ENCODE results near the gene SFXN5. TPM values are rescaled to one million over a fixed set of nuclear protein-coding genes. Genes with fewer than 3 reads are reported as not detected.
"Not testable (repeated sequence)": the region's sequence is repeated elsewhere in the genome, so short reads cannot be mapped to it uniquely, and the experiment has no call there.

The SFXN5 gene
- total RNA-seq, 6 experiments from 2014 or later = 33.1 to 73.4 (median 56.6) TPM

- intact Hi-C loops (cut with DNase I) = no loop called here
- H3K27ac ChIP-seq = peak overlapping the region in 2 of 3 donors; percentile 81 to 93
- H3K9me3 ChIP-seq = no peaks in the 10 kb centered on the region
- H3K36me3 ChIP-seq = peaks cover 0 to 7% (median 0%) of the 10 kb centered on the region in 4 donors
- no peaks in the 10 kb centered on the region for H3K27me3 ChIP-seq
- 23% methylated on average over 6 of the region's 7 CpGs for WGBS (ENCODE audit: insufficient coverage, low coverage, low lambda C conversion rate, missing lambda C conversion rate)
- ATAC-seq (no peak), DNase-seq (no peak)
- TF ChIP-seq CTCF (IDR thresholded peaks at IDR 0.05) (no peak), POLR2A (IDR thresholded peaks at IDR 0.05) (no peak)
- peak overlapping the region; percentile 78 to 99 (median 90) for H3K4me3 ChIP-seq
- H3K4me1 ChIP-seq = peaks cover 0 to 47% (median 21%) of the 10 kb centered on the region in 4 donors
Measured at GRCh38 chr2:73069041-73069854, 2.3 kb downstream of the SFXN5 start.

- peak overlapping the region in 1 of 3 donors; percentile 32 for H3K27ac ChIP-seq
- peaks cover 0 to 52% (median 24%) of the 10 kb centered on the region in 4 donors for H3K4me1 ChIP-seq
- H3K9me3 ChIP-seq = no peaks in the 10 kb centered on the region
- 50% methylated on average over 2 of the region's 2 CpGs for WGBS (ENCODE audit: insufficient coverage, low coverage, low lambda C conversion rate, missing lambda C conversion rate)
- DNase-seq (no peak), ATAC-seq (no peak)
- H3K36me3 ChIP-seq = peaks cover 0 to 7% (median 0%) of the 10 kb centered on the region in 4 donors
- no peaks in the 10 kb centered on the region for H3K27me3 ChIP-seq
- no peak for TF ChIP-seq POLR2A (IDR thresholded peaks at IDR 0.05)
- no peak for TF ChIP-seq CTCF (IDR thresholded peaks at IDR 0.05)
- peak overlapping the region in 2 of 3 donors; percentile 90 to 99 for H3K4me3 ChIP-seq
- intact Hi-C loops (cut with DNase I) = no loop called here
Measured at GRCh38 chr2:73068147-73068546, 3.4 kb downstream of the SFXN5 start.

- WGBS (ENCODE audit: insufficient coverage, low coverage, low lambda C conversion rate, missing lambda C conversion rate) = 50% methylated on average over 2 of the region's 2 CpGs
- intact Hi-C loops (cut with DNase I) = no loop called here
- Histone ChIP-seq H3K27me3 (no peaks in the 10 kb centered on the region), H3K9me3 (no peaks in the 10 kb centered on the region), H3K4me3 (no peak overlapping the region), H3K27ac (no peak overlapping the region), H3K4me1 (peaks cover 0 to 52% (median 21%) of the 10 kb centered on the region in 4 donors), H3K36me3 (peaks cover 0 to 7% (median 0%) of the 10 kb centered on the region in 4 donors)
- ATAC-seq (no peak), DNase-seq (no peak)
- TF ChIP-seq CTCF (IDR thresholded peaks at IDR 0.05) (no peak), POLR2A (IDR thresholded peaks at IDR 0.05) (no peak)
Measured at GRCh38 chr2:73067043-73067442, 4.5 kb downstream of the SFXN5 start.

- H3K4me1 ChIP-seq = peaks cover 0 to 52% (median 20%) of the 10 kb centered on the region in 4 donors
- H3K27ac ChIP-seq; ATAC-seq; H3K4me3 ChIP-seq; intact Hi-C loops (cut with DNase I); H3K9me3 ChIP-seq; H3K36me3 ChIP-seq; H3K27me3 ChIP-seq; DNase-seq: not testable (repeated sequence)
- WGBS (ENCODE audit: insufficient coverage, low coverage, low lambda C conversion rate, missing lambda C conversion rate) = 100% methylated on average over 1 of the region's 5 CpGs
Measured at GRCh38 chr2:73065070-73065469, 6.4 kb downstream of the SFXN5 start.

Measured in right lobe of liver (tissue), 6 donors.